OCI-LY1 (cell line): ENCODE data around the gene CHD5.

Experiments used
- CTCF ChIP-seq: fragments of 200-600 bp; sonication (generic), shearing (Covaris generic); IDR thresholded peaks from 2 replicates; pipeline ENCODE4 v1.5.1; 2017; ENCODE audit warnings: mild to moderate bottlenecking, antibody characterized with exemption, low read length, moderate library complexity, mixed read lengths
- EZH2 ChIP-seq: fragments of 200-600 bp; sonication (generic), shearing (Covaris generic); IDR thresholded peaks from 2 replicates; pipeline ENCODE4 v1.8.0; 2017; ENCODE audit warnings: borderline replicate concordance, mixed run types, mild to moderate bottlenecking, antibody characterized with exemption, low read length, moderate library complexity, mixed read lengths

- TF ChIP-seq CTCF (no peak), EZH2 (no peak)
These were observed 11.8 kb upstream of the CHD5 start for GRCh38 chr1:6191968-6192367.
